Measurements from ENCODE around the gene AP1M2.

AP1M2 gene

DNA sequence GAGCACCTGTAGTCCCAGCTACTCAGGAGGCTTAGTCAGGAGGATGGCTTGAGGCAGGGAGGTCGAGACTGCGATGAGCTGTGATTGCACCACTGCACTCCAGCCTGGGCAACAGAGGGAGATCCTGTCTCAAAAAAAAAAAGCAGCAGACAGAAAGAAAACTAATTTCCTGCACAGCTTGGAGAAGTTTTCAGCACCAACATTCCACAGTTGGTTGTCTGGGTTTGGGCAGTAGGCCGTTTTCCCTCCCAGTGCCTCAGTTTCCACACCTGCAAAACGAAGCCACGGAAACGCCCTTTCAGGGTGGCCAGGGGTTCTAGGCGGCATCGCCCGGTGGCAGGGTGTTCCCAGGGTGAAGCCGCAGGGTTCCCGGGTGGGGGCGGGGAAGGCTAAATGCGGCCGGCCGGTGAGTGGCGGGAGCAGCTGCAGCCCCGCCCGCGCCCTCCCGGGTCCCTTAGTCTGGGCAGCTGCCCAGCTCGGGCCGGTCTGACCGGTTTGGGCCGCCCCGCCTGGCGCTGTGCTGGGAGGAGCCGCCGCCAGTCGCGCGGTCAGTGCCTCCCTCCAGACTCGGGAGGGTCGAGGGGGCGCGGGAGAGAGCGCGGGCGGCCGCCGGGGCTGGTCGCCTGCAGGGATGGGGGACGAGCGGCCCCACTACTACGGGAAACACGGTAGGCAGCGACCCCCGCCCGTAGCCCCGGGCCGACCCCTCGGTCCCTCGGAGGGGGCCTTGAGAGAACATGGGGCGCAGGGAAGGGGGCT lies 38.1 kb upstream of the AP1M2 start, which contains the start of gene SLC44A2:
SLC44A2 (plus strand) TSS at position 551 of the 759 bp plus-strand sequence; CDS start at position 632, 81 bp downstream.
- peak within 1 kb of the TSS; percentile 55 for H3K4me3 ChIP-seq (replicated peaks; ENCODE audit: low read depth, low read length)
- DNase-seq (ENCODE audit: low read depth), result peak; percentile 55
- TF ChIP-seq, protein P1, sequence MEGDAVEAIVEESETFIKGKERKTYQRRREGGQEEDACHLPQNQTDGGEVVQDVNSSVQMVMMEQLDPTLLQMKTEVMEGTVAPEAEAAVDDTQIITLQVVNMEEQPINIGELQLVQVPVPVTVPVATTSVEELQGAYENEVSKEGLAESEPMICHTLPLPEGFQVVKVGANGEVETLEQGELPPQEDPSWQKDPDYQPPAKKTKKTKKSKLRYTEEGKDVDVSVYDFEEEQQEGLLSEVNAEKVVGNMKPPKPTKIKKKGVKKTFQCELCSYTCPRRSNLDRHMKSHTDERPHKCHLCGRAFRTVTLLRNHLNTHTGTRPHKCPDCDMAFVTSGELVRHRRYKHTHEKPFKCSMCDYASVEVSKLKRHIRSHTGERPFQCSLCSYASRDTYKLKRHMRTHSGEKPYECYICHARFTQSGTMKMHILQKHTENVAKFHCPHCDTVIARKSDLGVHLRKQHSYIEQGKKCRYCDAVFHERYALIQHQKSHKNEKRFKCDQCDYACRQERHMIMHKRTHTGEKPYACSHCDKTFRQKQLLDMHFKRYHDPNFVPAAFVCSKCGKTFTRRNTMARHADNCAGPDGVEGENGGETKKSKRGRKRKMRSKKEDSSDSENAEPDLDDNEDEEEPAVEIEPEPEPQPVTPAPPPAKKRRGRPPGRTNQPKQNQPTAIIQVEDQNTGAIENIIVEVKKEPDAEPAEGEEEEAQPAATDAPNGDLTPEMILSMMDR (IDR thresholded peaks at IDR 0.05; ENCODE audit: low read length, missing control alignments), result no peak

DNA sequence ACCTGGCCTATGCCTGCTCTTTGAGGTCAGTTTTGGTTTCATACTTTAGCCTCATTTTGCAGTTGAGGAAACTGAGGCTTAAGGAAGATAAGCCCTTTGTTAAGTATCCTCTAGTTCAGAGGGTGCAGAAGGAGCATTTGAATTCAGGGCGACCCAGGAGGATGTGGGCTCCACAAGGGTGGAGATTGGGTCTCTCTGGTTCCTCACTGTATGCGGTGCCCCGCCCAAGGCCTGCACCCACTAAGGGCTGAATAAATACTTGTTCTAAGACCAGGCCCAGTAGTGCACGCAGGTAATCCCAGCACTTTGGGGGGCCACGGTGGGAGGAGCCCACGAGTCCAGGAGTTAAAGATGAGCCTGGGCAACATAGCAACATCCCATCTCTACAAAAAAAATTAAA lies 37.5 kb upstream of the AP1M2 start:
- TF ChIP-seq, protein P1 (IDR thresholded peaks at IDR 0.05; ENCODE audit: low read length, missing control alignments), result no peak
- H3K4me3 ChIP-seq (replicated peaks; ENCODE audit: low read depth, low read length), result no peak overlapping the region
- no peak for DNase-seq (ENCODE audit: low read depth)

- no peak overlapping the region for H3K4me3 ChIP-seq (replicated peaks; ENCODE audit: low read depth, low read length)
- TF ChIP-seq, protein P1 (IDR thresholded peaks at IDR 0.05; ENCODE audit: low read length, missing control alignments), result no peak
- no peak for DNase-seq (ENCODE audit: low read depth)
These were observed 34.9 kb upstream of the AP1M2 start for GRCh38 chr19:10621966-10622365.

- no peak overlapping the region for H3K4me3 ChIP-seq (replicated peaks; ENCODE audit: low read depth, low read length)
- DNase-seq (ENCODE audit: low read depth), result no peak
- TF ChIP-seq, protein P1 (IDR thresholded peaks at IDR 0.05; ENCODE audit: low read length, missing control alignments), result no peak
These were observed 33.7 kb upstream of the AP1M2 start for GRCh38 chr19:10620786-10621185.

- DNase-seq (ENCODE audit: low read depth), result no peak
- TF ChIP-seq, protein P1 (IDR thresholded peaks at IDR 0.05; ENCODE audit: low read length, missing control alignments), result no peak
- H3K4me3 ChIP-seq (replicated peaks; ENCODE audit: low read depth, low read length), result no peak overlapping the region
These were observed 31.7 kb upstream of the AP1M2 start for GRCh38 chr19:10618846-10619245.

GRCh38 chr19:10617409-10618121 lies 30.5 kb upstream of the AP1M2 start:
- no peak overlapping the region for H3K4me3 ChIP-seq (replicated peaks; ENCODE audit: low read depth, low read length)
- TF ChIP-seq, protein P1 (IDR thresholded peaks at IDR 0.05; ENCODE audit: low read length, missing control alignments), result no peak
- peak; percentile 58 for DNase-seq (ENCODE audit: low read depth)
